GM19452 (cell line): Measurements from ENCODE around the gene LUM.

Experiments
- ATAC-seq: cut with Tn5 transposase; IDR thresholded peaks from one replicate; pipeline ENCODE4 v1.9.1; 2021; ENCODE audit not compliant: unreplicated experiment

The LUM gene

GRCh38 chr12:91111366-91112325 lies at the start of gene LUM:
Gene LUM, minus strand, starts transcription at chr12:91111494. Its CDS starts 2,515 bp downstream, at chr12:91108979.
- ATAC-seq: no peak

GRCh38 chr12:91161009-91161408 lies 49.7 kb upstream of the LUM start:
- ATAC-seq: no peak

GRCh38 chr12:91155990-91156389 lies 44.7 kb upstream of the LUM start:
- no peak for ATAC-seq

GRCh38 chr12:91154131-91154530 lies 42.8 kb upstream of the LUM start:
- no peak for ATAC-seq

GRCh38 chr12:91144053-91144452 lies 32.8 kb upstream of the LUM start:
- ATAC-seq: no peak

- no peak for ATAC-seq
These were observed 31.9 kb upstream of the LUM start for GRCh38 chr12:91143206-91143605.

GRCh38 chr12:91142221-91142631 lies 30.9 kb upstream of the LUM start:
- ATAC-seq: no peak

- no peak for ATAC-seq
These were observed 29.0 kb upstream of the LUM start for GRCh38 chr12:91140026-91140931.

GRCh38 chr12:91139286-91139685 lies 28.0 kb upstream of the LUM start:
- ATAC-seq: no peak

- ATAC-seq: no peak
These were observed 27.1 kb upstream of the LUM start for GRCh38 chr12:91138337-91138920.

- no peak for ATAC-seq
These were observed 22.6 kb upstream of the LUM start for GRCh38 chr12:91133871-91134270.

- ATAC-seq: no peak
These were observed 18.5 kb upstream of the LUM start for GRCh38 chr12:91129662-91130362.

- no peak for ATAC-seq
These were observed 16.5 kb upstream of the LUM start for GRCh38 chr12:91127751-91128150.

GRCh38 chr12:91127306-91127705 lies 16.0 kb upstream of the LUM start:
- ATAC-seq: no peak

- no peak for ATAC-seq
These were observed 15.2 kb upstream of the LUM start for GRCh38 chr12:91126516-91126915.

- ATAC-seq: no peak
These were observed 12.1 kb upstream of the LUM start for GRCh38 chr12:91123236-91123916.

- ATAC-seq: no peak
These were observed 9.5 kb upstream of the LUM start for GRCh38 chr12:91120781-91121180.

- ATAC-seq: no peak
These were observed 7.8 kb upstream of the LUM start for GRCh38 chr12:91119089-91119488.

GRCh38 chr12:91113621-91114020 lies 2.3 kb upstream of the LUM start:
- no peak for ATAC-seq

GRCh38 chr12:91110311-91110924 lies 876 bp downstream of the LUM start:
- ATAC-seq: no peak
